GM12891 (cell line): ENCODE results near the gene PIK3C2B.

ENCODE experiments used
- POLR2A ChIP-seq: IDR thresholded peaks from 2 replicates; pipeline ENCODE4 v1.6.1; 2011; ENCODE audit warnings: low read depth, low read length, control low read depth
- POLR2AphosphoS5 ChIP-seq: IDR thresholded peaks from 2 replicates; pipeline ENCODE4 v1.6.1; 2011; ENCODE audit warnings: low read depth, low read length, control low read depth
- POU2F2 ChIP-seq: IDR thresholded peaks from 2 replicates; pipeline ENCODE4 v1.6.1; 2011; ENCODE audit warnings: low read depth, mild to moderate bottlenecking, control low read depth, low read length, moderate library complexity
- SPI1 ChIP-seq: IDR thresholded peaks from 2 replicates; pipeline ENCODE4 v1.6.1; 2011; ENCODE audit warnings: low read depth, low read length, control low read depth
- TAF1 ChIP-seq: IDR thresholded peaks from 2 replicates; pipeline ENCODE4 v1.6.1; 2011; ENCODE audit warnings: low read depth, low read length, control low read depth

- no peak; the same call in 1 of the 2 replicates for TF ChIP-seq POLR2AphosphoS5
- peak; percentile 58 for TF ChIP-seq POLR2A
- peak; percentile 57; the same call in 1 of the 2 replicates for TF ChIP-seq TAF1
- 0 out of 2 replicates have a peak, but pooled peaks have one; percentile 23 for TF ChIP-seq SPI1
- TF ChIP-seq POU2F2: no peak
Measured at GRCh38 chr1:204494281-204495077, at the start of gene PIK3C2B.
